Measurements from ENCODE around the gene ATL3.
A peak's percentile ranks its signal among the peaks of the same experiment; 100 is the strongest.
"Not testable (repeated sequence)": the region's sequence is repeated elsewhere in the genome, so short reads cannot be mapped to it uniquely, and the experiment has no call there.

The ATL3 gene

DNA sequence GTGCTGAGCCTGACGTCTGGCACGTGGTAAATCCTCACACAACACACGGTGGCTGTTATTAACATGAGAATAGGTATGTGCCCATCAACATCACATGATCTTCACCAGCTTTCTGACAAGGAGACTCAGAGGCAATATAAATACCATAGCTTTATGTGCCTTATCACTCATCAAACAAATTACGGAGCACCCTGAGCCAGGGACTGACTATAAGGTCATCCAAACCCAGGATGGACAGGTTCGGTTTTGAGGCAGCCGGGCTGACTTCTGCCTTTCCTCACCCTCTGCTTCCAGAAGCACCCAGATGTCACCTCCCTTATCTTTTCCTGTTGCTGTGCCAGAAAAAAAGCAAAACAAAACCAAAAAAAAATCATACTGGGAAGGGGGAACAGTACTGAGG, 51.2 kb downstream of the ATL3 start:
- no peak for DNase-seq (ENCODE audit: low spot score)

DNA sequence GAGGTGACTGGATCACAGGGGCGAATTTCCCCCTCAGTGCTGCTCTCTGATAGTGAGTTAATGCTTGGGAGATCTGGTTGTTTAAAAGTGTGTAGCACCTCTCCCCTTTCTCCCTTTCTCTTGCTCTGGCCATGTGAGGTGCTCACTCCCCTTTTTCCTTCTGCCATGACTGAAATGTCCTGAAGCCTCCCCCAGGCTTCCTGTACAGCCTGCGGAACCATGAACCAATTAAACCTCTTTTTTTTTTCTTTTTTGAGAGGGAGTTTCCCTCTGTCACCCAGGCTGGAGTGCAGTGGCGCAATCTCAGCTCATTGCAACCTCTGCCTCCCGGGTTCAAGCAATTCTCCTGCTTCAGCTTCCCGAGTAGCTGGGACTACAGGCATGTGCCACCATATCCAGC, 53.5 kb downstream of the ATL3 start:
- not testable (repeated sequence) for DNase-seq (ENCODE audit: low spot score)

DNA sequence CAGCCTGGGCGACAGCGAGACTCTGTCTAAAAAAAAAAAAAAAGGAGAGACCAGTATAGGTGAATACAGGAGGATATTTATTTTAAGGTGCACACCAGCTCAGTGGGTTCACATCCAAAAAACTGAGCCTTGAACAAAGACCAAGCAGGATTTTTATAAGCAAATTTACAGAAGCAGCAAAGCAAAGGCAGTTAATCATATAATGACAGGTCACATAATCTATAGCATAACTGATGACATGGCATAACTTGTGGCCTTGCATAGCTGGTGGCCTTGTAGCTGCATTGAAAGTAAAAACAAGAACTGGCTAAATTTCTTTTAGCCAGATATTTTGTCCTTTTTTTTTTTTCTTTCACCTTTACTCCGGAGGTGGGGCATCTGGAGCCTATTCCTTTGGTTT, 54.2 kb downstream of the ATL3 start:
- no peak for DNase-seq (ENCODE audit: low spot score)

DNA sequence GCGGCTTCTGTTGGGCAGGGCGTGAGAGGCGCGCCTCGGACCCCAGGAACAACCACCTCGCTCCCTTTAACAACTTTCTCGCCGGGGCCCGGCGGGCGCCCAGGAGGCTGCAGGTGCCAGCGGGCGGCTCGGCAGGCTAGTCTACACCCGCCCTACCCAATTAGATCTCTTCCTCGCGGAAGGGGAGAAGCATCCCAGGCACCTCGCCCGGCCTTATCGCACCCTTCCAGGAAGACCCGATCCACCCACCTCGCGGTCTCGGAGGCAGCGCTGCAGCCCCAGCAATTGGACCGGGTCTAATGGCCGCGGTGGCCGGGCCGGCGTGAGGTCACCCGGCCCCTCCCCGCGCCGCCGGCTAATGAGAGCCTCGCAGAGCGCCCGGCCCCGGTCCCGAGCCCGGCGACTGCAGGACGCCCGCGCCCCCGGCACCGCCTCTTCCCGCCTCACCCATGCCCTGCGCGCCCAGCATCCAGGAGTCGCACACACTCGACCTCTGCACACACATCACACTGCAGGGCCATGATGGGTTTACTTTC, 57.0 kb downstream of the ATL3 start, which contains the start of gene PLAAT3:
TSS of gene PLAAT3 (minus strand) at position 298 of the 536 bp plus-strand sequence. CDS start 419 bp downstream, outside the sequence.
- DNase-seq (ENCODE audit: low spot score): peak; percentile 88

DNA sequence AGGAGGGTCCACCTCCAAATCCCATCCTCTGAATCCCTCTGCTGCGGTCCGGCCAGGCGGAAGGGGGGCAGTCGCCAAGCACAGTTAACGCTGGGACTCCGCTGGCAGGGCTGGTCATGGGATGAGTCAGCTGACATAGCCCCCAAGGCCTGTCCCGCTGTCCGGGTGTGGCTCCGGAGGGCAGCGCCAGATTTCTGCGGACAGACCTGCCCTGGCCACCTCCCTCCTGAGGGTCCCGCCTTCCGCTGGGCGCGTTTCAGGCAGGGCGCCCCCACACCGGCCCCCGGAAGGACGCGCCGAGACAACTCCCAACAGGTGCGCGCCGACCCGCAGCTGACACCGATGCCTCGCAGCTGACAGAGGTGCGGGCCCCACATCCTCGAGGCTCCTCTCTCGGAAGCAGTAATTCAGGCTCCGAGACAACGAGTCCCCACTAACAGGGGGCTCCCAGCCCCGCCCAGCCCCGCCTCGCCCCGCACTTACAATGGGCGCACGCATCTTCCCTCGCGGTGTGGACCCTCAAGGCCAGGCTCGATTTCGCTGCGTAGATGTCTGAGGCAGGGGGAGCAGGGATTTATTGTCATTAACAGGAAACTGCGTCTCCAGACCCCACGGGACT, 57.5 kb downstream of the ATL3 start:
- DNase-seq (ENCODE audit: low spot score): peak; percentile 89

DNA sequence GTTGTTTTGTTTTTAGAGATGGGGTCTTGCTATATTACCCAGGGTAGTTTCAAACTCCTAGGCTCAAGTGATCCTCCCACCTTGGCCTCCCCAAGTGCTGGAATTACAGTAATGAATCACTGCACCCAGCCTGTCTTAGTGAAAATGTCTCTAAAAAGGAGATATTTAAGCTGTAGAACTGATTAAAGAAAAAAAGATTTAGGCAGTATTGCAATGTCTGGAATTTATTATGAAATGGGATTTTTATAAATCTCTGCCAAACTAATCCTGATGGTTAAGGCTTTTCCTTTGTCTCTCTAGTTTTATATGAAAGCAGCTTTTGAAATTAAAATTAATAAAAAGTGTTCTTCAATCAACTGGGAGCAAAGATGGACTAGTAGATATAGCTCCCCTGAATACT, 59.0 kb downstream of the ATL3 start:
- no peak for DNase-seq (ENCODE audit: low spot score)

DNA sequence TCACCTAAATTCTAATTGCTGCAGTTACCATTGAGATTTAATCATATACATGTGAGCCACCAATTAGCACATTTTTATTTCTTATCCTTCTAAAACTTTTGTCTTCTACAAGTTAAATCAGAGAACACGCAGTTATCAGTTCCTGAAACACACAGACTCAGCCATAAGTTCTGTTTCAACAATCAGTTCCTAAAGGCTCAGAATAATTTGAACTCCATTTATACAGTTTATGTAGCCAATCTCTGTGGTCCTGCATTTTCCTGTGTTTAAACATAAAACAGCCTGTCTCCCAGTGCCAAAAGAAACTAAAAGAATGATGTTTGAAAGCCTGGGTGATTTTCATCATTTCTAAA, 59.8 kb downstream of the ATL3 start:
- no peak for DNase-seq (ENCODE audit: low spot score)

DNA sequence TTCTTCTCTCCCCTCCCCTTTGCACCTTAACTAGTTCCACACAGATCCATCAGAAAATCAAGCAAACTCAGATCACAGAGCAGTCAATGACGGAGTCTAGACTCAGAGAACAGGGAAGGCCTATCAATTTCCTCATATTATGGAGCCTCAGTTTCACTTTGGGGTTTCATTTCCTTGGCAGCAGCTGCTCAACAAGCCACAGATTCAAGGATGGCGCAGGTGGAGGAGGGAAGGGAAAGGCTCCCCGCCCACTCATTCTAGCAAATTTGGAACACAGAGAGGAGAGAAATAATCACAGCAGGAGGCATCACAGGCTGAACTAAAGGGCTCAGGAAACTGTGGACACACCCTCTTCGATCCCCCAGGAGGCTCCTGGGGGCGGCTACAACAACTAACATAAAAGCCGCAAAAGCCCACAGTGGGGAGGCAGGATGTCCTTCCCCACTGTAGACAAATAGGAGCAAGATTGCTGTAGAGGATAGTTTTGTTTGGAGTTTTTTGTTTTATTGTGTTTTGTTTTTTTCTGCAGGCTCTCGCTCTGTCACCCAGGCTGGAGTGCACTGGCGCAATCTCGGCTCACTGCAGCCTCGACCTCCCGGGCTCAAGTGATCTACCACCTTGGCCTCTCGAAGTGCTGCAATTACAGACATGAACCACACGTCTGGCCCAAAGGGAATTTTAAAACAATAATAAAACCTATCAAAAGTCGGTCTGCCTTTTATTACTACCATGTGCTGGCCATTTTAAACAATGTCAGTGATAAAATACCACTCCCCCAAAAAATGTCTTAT, 60.4 kb downstream of the ATL3 start:
- peak; percentile 78 for DNase-seq (ENCODE audit: low spot score)

DNA sequence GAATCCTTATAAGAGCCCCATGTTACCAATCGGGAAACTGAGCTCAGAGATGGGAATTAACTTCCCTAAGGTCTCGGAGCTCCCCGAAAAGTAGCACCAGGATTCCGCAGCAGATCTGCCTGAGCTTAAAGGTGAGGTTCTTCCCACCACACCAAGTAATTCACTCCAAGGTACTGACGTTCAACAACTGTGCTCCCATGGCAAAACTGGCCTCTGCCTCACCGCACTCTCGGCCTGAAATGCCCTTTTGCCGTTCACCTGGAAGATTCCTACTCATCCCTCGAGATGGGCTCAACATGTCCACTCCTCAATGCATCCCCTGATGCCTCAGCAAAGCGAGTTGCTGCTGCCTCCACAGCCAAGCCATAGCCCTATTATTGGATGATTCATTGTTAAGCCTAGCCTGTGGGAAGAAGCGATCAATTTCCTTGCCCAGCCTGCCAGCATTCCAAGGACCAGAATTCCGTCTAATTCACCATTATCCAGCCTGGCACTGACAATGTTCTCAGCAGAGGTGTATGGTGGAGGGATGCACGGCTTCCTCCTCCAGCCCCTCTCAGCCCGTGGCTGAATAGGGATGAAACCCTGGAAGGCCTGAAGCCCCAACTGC, 61.1 kb downstream of the ATL3 start:
- peak; percentile 35 for DNase-seq (ENCODE audit: low spot score)

DNA sequence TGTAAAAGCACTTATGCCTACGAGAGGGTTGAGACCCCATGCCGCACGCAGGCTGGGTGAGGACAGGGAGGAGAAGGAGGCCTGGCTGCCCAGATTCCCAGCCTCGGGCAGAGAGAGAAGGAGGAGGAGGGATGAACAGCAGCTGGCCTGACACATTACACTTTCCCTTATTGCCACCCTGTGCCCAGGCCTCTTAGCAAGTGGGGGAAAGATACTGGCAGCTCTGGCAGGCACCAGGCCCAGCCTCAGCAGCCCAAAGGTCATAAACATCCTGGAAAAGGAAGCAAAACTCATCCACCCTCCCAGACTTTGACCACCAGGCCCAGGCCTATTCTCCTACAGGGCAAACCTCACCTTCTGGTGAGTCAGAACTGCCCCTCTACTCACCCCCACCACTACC, 61.6 kb downstream of the ATL3 start:
- DNase-seq (ENCODE audit: low spot score): peak; percentile 74

DNA sequence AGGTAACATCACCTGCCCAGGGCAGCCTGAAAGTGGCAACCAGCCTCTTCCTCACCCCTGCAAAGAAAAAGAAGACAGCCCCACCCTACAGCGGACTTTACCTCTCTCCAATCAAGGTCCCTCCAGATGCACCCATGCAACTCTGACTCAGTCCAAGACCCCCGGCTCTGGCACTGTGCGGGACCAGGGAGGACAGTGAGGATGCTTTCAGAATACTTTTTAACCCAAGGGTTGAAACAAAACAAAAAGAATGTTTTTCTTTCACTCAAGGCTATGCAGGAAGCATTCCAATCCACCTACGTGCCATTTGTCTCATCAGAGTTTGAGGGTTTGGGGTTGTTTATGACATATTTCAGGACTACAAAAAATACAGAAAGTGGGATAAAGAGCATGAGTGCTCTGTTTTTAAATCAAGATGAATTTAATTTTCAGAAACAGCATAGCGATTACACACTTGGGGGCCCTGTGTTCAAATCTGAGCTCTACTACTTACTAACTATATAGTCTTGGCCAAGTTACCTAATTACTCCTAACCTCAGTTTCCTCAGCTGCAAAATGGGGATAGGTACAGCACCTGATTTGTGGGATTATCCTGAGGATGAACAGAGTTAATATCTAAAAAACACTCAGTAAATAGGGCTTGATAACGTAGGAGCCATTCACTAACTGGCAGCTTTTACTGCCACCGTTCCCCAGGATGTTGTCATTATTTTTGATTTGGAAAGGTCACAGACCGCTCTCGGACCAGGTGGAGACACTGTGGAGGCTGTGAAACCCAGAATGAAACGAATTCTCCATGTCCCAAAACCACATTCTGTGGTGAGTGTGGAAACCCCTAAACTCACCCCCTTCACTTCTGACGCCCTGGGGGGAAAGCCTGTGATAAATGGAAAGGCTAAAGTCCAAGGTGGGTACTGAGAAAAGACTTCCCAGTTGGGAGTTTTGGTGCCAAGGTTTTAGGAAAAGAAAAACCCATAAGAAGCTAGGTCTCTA, 62.5 kb downstream of the ATL3 start:
- DNase-seq (ENCODE audit: low spot score): no peak

DNA sequence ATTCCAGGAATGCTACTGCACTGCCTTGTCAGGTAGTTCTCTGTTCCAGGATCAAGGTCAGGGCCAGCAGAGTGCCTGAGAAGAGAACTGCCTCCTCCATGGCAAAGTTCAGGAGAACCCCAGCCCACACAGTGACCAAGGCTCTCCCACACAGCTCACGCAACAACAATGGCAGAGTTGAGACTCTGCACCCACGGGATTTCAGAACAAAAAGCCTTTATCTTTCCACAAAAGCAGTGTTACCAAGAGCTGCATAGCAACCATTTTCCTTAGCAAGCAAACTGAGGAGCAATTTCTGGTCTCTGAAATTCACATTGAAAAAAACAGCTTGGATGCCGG, 68.0 kb downstream of the ATL3 start:
- DNase-seq (ENCODE audit: low spot score): peak; percentile 93

DNA sequence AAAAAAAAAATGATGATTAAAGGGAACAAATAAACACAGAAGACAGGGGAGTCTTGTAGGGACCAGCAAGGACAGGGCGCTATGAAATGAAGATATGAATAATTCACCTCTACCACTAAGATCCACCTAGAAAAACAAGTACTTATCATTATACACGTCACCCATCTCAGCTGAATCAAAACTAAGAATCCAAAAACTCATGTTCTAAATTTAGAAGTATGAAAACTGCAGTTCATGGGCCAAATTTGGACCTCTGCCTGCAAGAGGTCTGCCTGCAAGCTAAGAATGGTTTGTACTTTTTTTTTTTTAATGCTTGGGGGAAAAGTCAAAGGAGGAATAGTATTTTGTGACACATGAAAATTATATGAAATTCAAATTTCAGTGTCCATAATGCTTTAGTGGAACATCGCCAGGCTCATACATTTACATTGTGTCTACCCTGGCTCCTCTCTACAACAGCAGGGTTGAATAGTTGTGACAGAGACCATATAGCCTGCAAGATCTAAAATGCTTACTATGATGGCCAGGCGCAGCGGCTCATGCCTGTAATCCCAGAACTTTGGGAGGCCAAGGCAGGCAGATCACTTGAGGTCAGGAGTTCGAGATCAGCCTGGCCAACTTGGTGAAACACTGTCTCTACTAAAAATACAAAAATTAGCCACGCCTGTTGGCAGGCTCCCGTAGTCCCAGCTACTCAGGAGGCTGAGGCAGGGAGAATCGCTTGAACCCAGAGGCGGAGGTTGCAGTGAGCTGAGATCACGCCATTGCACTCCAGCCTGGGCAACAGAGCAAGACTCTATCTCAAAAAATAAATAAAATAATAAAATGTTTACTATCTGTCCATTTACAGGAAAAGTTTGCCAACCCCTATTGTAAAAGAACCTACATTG, 68.6 kb downstream of the ATL3 start:
- not testable (repeated sequence) for DNase-seq (ENCODE audit: low spot score)

DNA sequence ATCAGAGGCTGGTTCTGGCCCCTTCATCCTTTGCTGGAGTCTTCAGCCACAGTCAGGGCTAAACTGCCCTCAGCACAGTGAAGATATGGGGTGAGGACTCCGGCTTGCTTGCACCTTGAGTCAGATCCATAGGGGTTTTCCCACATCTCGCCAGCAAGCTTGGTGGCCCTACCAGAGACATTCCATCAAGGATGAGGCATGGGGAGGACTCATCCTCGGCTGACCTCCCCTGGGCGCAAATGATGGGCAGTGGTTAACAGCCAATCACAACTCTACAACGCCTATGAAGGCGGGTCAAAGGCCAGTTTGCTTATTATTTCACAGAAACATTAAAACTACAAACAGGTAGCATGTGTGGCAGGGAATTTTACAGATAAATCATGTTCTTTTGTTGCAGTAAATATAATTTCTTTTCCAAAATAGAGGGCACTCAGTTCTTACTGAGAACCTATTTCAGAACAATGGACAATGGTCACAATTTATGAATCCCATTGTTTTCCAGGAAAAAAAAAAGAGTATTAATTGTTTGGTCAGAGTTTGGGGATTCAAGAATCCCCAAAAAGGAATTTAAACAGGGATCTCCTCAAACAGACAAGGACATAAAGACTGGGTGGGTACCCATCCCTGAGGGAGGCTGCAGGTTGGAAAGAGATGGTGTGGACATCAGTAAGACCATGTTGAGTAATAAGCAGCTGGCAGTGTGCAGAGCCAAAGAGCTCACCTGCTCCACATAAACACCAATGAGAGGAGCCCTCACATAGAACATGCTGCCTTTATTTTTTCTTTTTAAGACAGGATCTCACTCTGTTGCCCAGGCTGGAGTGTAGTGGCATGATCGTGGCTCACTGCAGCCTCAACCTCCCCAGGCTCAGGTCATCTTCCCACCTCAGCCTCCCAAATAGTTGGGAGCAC, 71.7 kb downstream of the ATL3 start:
- DNase-seq (ENCODE audit: low spot score): peak; percentile 67

DNA sequence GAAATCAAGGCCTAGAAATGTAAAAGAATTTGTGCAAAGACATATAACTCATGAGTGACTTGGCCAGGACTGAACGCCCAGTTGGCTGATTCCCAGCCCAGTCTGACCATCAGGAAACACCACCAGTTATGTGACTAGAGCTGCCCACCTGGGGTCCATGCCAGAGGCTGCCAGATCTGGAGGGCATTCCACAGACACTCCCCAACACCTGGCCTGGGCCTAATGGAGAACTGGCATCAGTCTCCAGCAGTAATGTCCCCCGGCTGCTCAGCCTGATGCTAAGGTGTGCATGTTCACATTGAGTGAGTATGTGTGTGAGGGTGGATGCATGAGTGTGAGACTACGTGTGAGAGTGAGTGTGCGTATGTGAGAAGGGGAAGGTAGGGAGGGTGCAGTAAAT, 72.6 kb downstream of the ATL3 start:
- DNase-seq (ENCODE audit: low spot score): no peak

DNA sequence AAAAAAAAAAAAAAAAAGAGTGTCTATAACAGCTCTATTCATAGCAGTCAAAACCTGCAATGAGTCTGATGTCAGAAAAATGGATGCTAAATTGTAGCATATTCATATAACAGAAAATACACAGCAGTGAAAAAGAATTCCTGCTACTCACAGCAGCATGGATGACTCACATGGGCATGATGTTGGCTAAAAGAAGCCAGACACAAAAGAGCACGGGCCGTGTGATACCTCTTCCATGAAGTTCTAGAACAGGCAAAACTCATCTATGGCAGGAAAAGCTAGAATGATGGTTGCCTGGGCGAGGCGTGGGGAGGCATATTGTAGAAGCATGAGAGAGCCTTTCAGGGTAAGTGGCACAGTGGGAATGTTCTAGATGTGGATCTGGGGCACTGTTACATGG, 75.9 kb downstream of the ATL3 start:
- no peak for DNase-seq (ENCODE audit: low spot score)

DNA sequence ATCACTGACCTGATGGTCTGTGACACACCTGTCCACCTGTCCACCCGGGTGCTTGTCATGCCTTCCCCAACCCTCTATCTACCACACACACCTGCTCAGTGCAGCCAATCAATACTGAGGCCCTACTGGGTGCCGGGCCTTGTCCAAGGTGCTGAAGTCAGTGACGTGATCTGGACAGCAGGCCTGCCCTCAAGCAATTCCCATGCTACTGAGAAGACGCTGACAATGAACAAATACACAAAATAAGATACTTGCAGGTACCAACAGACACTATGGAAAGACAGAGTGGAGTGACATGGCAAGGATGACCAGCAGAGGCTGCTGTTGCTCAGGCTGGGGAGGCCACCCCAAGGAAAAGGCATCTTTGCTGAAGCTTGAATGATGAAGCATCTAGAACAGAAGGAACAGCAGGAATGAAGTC, 78.2 kb downstream of the ATL3 start:
- DNase-seq (ENCODE audit: low spot score): peak; percentile 73

DNA sequence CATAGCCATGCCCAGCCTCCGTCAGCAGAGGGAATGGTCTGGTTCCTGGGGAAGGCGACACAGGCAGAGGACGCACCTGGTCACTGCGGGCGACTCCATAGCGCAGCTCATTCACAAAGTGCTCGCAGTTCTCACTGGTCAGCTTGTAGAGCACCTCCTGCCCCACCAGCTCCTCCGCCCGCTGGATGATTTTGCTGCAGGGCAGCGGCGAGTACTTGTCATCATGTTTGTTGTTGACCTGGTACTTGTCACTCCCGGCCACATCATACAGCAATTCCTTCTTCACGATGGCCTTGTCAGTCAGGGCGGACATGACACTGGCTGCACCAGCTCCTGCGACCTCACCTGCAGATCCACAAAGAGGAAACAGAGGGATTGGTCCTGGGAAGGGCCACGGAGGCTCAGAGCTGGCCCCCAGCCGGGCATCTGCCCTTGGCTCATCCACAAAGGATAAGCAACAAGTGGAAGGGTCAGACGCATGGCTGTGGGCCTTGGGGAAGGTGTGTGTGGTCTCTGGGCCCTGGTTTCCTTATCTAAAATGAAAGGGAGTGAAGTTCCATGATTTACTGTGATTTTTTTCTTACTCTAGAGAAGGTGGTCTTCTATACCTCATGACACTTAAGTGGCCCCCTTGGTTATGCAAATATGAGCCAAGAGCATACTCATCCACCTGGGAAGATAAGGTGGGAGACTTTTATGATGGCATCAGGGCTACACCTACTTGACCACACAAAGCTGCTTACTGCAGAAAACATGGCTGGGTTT, 81.0 kb downstream of the ATL3 start:
- no peak for DNase-seq (ENCODE audit: low spot score)

DNA sequence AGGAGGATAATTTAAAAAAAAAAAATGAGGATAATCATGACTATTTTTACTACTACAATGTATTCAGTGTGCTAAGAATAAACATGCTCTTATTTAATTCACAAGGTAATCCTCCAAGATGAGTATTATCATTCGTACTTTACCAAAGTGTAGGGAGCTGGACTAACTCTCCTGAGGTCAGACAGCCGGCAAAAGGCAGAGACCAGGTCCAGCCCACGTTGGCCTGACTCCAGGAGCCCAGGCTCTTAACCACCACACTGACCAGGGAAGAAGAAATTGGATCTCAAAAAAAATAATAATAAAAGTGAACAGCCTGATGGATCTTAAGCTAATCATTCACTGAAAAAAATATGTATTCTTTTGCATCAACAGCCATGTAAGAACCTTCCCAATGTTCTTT, 82.2 kb downstream of the ATL3 start:
- DNase-seq (ENCODE audit: low spot score): no peak
